Large intestine (tissue), 3 donors: Measurements from ENCODE around the gene SYTL3. TPM values are rescaled to one million over a fixed set of nuclear protein-coding genes. Genes with fewer than 3 reads are reported as not detected.

Source experiments
- DNase-seq, 2 donors: peaks; one replicate each; pipeline versions ENCODE4 v3.0.0 to v3.0.0-alpha.2; 2013
- H3K27ac ChIP-seq: one replicate; pipeline ENCODE4 v1.5.1; 2013; ENCODE audit warnings: low read length
- H3K27me3 ChIP-seq: 2 replicates; pipeline ENCODE4 v1.6.1; 2013; ENCODE audit warnings: low read length; ENCODE audit not compliant: control insufficient read depth, insufficient read depth
- H3K36me3 ChIP-seq: 2 replicates; pipeline ENCODE4 v1.6.1; 2013; ENCODE audit warnings: low read length; ENCODE audit not compliant: control insufficient read depth, insufficient read depth
- H3K4me1 ChIP-seq: one replicate; pipeline ENCODE4 v1.6.1; 2013; ENCODE audit warnings: low read length; ENCODE audit not compliant: control insufficient read depth, insufficient read depth
- H3K4me3 ChIP-seq: one replicate; pipeline ENCODE4 v1.5.1; 2013; ENCODE audit warnings: low read length
- H3K9me3 ChIP-seq: one replicate; pipeline ENCODE4 v1.6.1; 2013; ENCODE audit warnings: mild to moderate bottlenecking, low read depth, low read length, moderate library complexity; ENCODE audit not compliant: control insufficient read depth
- WGBS: methylation state at CpG from one replicate; pipeline ENCODE4 v1.1.5; 2013; ENCODE audit warnings: low lambda C conversion rate; ENCODE audit not compliant: insufficient coverage; 5-methylcytosine and 5-hydroxymethylcytosine counted together
- polyA plus RNA-seq: library from polyadenylated mRNA; unstranded; fragments of 120-200 nt; gene quantifications from one replicate; pipeline ENCODE4 v1.2.1, GENCODE V29; 2013

Gene SYTL3
- polyA plus RNA-seq, 1 donor: 2.5 TPM

GRCh38 chr6:158762787-158763433, 113.1 kb downstream of the SYTL3 start:
- Histone ChIP-seq H3K4me3 (no peak overlapping the region), H3K36me3 (peaks cover 37% of the 10 kb centered on the region), H3K27ac (peak overlapping the region; percentile 94), H3K27me3 (no peaks in the 10 kb centered on the region), H3K9me3 (peaks cover 13% of the 10 kb centered on the region), H3K4me1 (peaks cover 29% of the 10 kb centered on the region)
- WGBS: 30% methylated on average over 2 of the region's 12 CpGs
- DNase-seq: peak; percentile 83 to 92

- WGBS: no CpG with 5 or more reads among the region's 11 CpGs
- Histone ChIP-seq H3K27me3 (no peaks in the 10 kb centered on the region), H3K9me3 (peaks cover 13% of the 10 kb centered on the region), H3K4me3 (no peak overlapping the region), H3K27ac (peak overlapping the region; percentile 94), H3K36me3 (peaks cover 44% of the 10 kb centered on the region), H3K4me1 (peaks cover 29% of the 10 kb centered on the region)
- DNase-seq: no peak
Observed at GRCh38 chr6:158763434-158764182, 113.8 kb downstream of the SYTL3 start.

GRCh38 chr6:158764183-158764849, 114.5 kb downstream of the SYTL3 start:
- WGBS: no CpG with 5 or more reads among the region's 14 CpGs
- Histone ChIP-seq H3K27me3 (no peaks in the 10 kb centered on the region), H3K4me3 (no peak overlapping the region), H3K27ac (peak overlapping the region; percentile 94), H3K9me3 (peaks cover 13% of the 10 kb centered on the region), H3K4me1 (peaks cover 29% of the 10 kb centered on the region), H3K36me3 (peaks cover 51% of the 10 kb centered on the region)
- DNase-seq: no peak

GRCh38 chr6:158764926-158765325, 115.1 kb downstream of the SYTL3 start:
- no peak for DNase-seq
- Histone ChIP-seq H3K9me3 (peaks cover 13% of the 10 kb centered on the region), H3K36me3 (peaks cover 57% of the 10 kb centered on the region), H3K27me3 (no peaks in the 10 kb centered on the region), H3K4me1 (peaks cover 29% of the 10 kb centered on the region), H3K4me3 (no peak overlapping the region), H3K27ac (peak overlapping the region; percentile 94)
- no CpG with 5 or more reads among the region's 9 CpGs for WGBS

GRCh38 chr6:158765499-158766068, 115.7 kb downstream of the SYTL3 start:
- Histone ChIP-seq H3K9me3 (peaks cover 13% of the 10 kb centered on the region), H3K4me1 (peaks cover 29% of the 10 kb centered on the region), H3K4me3 (no peak overlapping the region), H3K27ac (no peak overlapping the region), H3K36me3 (peaks cover 64% of the 10 kb centered on the region), H3K27me3 (no peaks in the 10 kb centered on the region)
- DNase-seq: no peak
- WGBS: 100% methylated on average over 1 of the region's 13 CpGs

GRCh38 chr6:158766621-158767455, 117.0 kb downstream of the SYTL3 start:
- no peak overlapping the region for H3K4me3 ChIP-seq
- H3K36me3 ChIP-seq: peaks cover 77% of the 10 kb centered on the region
- H3K4me1 ChIP-seq: peaks cover 39% of the 10 kb centered on the region
- DNase-seq: no peak
- no peak overlapping the region for H3K27ac ChIP-seq
- no peaks in the 10 kb centered on the region for H3K27me3 ChIP-seq
- no CpG with 5 or more reads among the region's 38 CpGs for WGBS
- peaks cover 3% of the 10 kb centered on the region for H3K9me3 ChIP-seq

GRCh38 chr6:158767709-158768108, 117.9 kb downstream of the SYTL3 start:
- peaks cover 43% of the 10 kb centered on the region for H3K4me1 ChIP-seq
- WGBS: no CpG with 5 or more reads among the region's 6 CpGs
- DNase-seq: no peak
- no peaks in the 10 kb centered on the region for H3K27me3 ChIP-seq
- H3K36me3 ChIP-seq: peaks cover 85% of the 10 kb centered on the region
- no peak overlapping the region for H3K27ac ChIP-seq
- no peak overlapping the region for H3K4me3 ChIP-seq
- H3K9me3 ChIP-seq: no peaks in the 10 kb centered on the region

- no peaks in the 10 kb centered on the region for H3K27me3 ChIP-seq
- peaks cover 86% of the 10 kb centered on the region for H3K36me3 ChIP-seq
- DNase-seq: no peak
- peaks cover 42% of the 10 kb centered on the region for H3K4me1 ChIP-seq
- no peak overlapping the region for H3K4me3 ChIP-seq
- H3K9me3 ChIP-seq: no peaks in the 10 kb centered on the region
- H3K27ac ChIP-seq: no peak overlapping the region
- no CpG with 5 or more reads among the region's 8 CpGs for WGBS
Observed at GRCh38 chr6:158768436-158768835, 118.6 kb downstream of the SYTL3 start.

- Histone ChIP-seq H3K9me3 (no peaks in the 10 kb centered on the region), H3K4me1 (peaks cover 42% of the 10 kb centered on the region), H3K36me3 (peaks cover 91% of the 10 kb centered on the region), H3K27ac (no peak overlapping the region), H3K27me3 (no peaks in the 10 kb centered on the region), H3K4me3 (no peak overlapping the region)
- no peak for DNase-seq
- no CpG with 5 or more reads among the region's 13 CpGs for WGBS
Observed at GRCh38 chr6:158769234-158769770, 119.4 kb downstream of the SYTL3 start.
